ENCODE measurements around the gene FARSA.

The FARSA gene

GRCh38 chr19:12872941-12873890, 60.3 kb downstream of the FARSA start:
- DNase-seq (ENCODE audit: low read depth), result no peak
- TF ChIP-seq CTCF (IDR thresholded peaks at IDR 0.05; ENCODE audit: low read depth, low read length, missing control alignments), result no peak
- H3K4me3 ChIP-seq (ENCODE audit: low read depth, low read length), result no peak overlapping the region
- in situ Hi-C loops (cut with HindIII; ENCODE audit: low sequenced_read_pairs), result no loop called here
